IMR-90 (cell line): ENCODE data around the gene ABL2. TPM values are rescaled to one million over a fixed set of nuclear protein-coding genes. Genes with fewer than 3 reads are reported as not detected.
A peak's percentile ranks its signal among the peaks of the same experiment; 100 is the strongest.

Source experiments
- ATAC-seq: fragments of 200-7000 bp; cut with Tn5 transposase; 2 replicates; pipeline ENCODE4 v1.9.1; 2020; ENCODE audit warnings: low read depth, mild to moderate bottlenecking, moderate library complexity
- BruUV-seq: library from RNA; stranded (reverse); fragments of 400-500 nt; replicated peaks from 2 replicates; lab custom pipeline; 2021; lab: Mats Ljungman, UMichigan
- CTCF ChIA-PET: fragments of 300-600 bp; formaldehyde crosslinking; extraction: SDS; loops from one replicate; lab custom pipeline; 2021; ENCODE audit warnings: antibody characterized with exemption; lab: Yijun Ruan, JAX
- POLR2A ChIA-PET: fragments of 300-600 bp; sonication (Branson Sonifier 250); formaldehyde crosslinking; loops from one replicate; lab custom pipeline; 2022; ENCODE audit warnings: antibody characterized with exemption; ENCODE audit not compliant: unreplicated experiment; lab: Charles Lee
- DNase-seq: peaks from one replicate; pipeline ENCODE4 v3.0.0; 2013
- H2AFZ ChIP-seq: replicated peaks from 2 replicates; pipeline ENCODE3; 2013; ENCODE audit warnings: low read length, mild to moderate bottlenecking; ENCODE audit not compliant: poor library complexity
- H2AK5ac ChIP-seq: 2 replicates; pipeline ENCODE4 v1.6.1; 2013; ENCODE audit warnings: low read depth, low read length, inconsistent platforms
- H2AK9ac ChIP-seq: replicated peaks from 2 replicates; pipeline ENCODE3; 2013; ENCODE audit warnings: mild to moderate bottlenecking, low read depth, low read length, moderate library complexity; ENCODE audit not compliant: poor library complexity
- H2BK120ac ChIP-seq: 2 replicates; pipeline ENCODE4 v1.6.1; 2013; ENCODE audit warnings: low read depth, low read length, inconsistent platforms
- H2BK15ac ChIP-seq: 3 replicates; pipeline ENCODE4 v1.6.1; 2013; ENCODE audit warnings: low read depth, low read length, inconsistent platforms
- H2BK20ac ChIP-seq: 2 replicates; pipeline ENCODE4 v1.6.1; 2013; ENCODE audit warnings: low read depth, mild to moderate bottlenecking, inconsistent platforms, low read length, moderate library complexity
- H2BK5ac ChIP-seq: 2 replicates; pipeline ENCODE4 v1.6.1; 2013; ENCODE audit warnings: mild to moderate bottlenecking, low read depth, low read length, inconsistent platforms; ENCODE audit not compliant: poor library complexity, severe bottlenecking
- H3K14ac ChIP-seq: replicated peaks from 2 replicates; pipeline ENCODE4 v1.6.1; 2013; ENCODE audit warnings: low read depth, low read length, inconsistent platforms
- H3K18ac ChIP-seq: 2 replicates; pipeline ENCODE4 v1.6.1; 2013; ENCODE audit warnings: low read depth, low read length, control low read depth
- H3K23ac ChIP-seq: 2 replicates; pipeline ENCODE4 v1.6.1; 2013; ENCODE audit warnings: low read depth, low read length, inconsistent platforms
- H3K27ac ChIP-seq: 2 replicates; pipeline ENCODE4 v1.5.1; 2013; ENCODE audit warnings: mild to moderate bottlenecking, control low read depth, low read length; ENCODE audit not compliant: insufficient read depth
- H3K27me3 ChIP-seq: 2 replicates; pipeline ENCODE4 v1.6.1; 2013; ENCODE audit warnings: low read length; ENCODE audit not compliant: control insufficient read depth, insufficient read depth
- H3K36me3 ChIP-seq: 2 replicates; pipeline ENCODE4 v1.6.1; 2013; ENCODE audit warnings: low read length, mixed read lengths; ENCODE audit not compliant: control insufficient read depth, insufficient read depth
- H3K4ac ChIP-seq: 2 replicates; pipeline ENCODE4 v1.6.1; 2013; ENCODE audit warnings: low read depth, low read length, inconsistent platforms
- H3K4me1 ChIP-seq: 2 replicates; pipeline ENCODE4 v1.6.1; 2013; ENCODE audit warnings: low read length, mixed read lengths; ENCODE audit not compliant: control insufficient read depth, insufficient read depth
- H3K4me2 ChIP-seq: 2 replicates; pipeline ENCODE4 v1.6.1; 2013; ENCODE audit warnings: low read depth, mild to moderate bottlenecking, control low read depth, low read length, moderate library complexity
- H3K4me3 ChIP-seq: 2 replicates; pipeline ENCODE4 v1.5.1; 2013; ENCODE audit warnings: low read depth, mild to moderate bottlenecking, control low read depth, low read length, moderate library complexity; ENCODE audit not compliant: insufficient read depth
- H3K56ac ChIP-seq: 2 replicates; pipeline ENCODE4 v1.6.1; 2013; ENCODE audit warnings: low read length, inconsistent platforms; ENCODE audit not compliant: insufficient read depth; ENCODE audit errors: extremely low read depth
- H3K79me1 ChIP-seq, 2 experiments: 2 replicates each; pipeline ENCODE4 v1.6.1; 2013; ENCODE audit warnings: low read length in 2 of 2, inconsistent platforms in 1 of 2, low read depth in 1 of 2
- H3K9ac ChIP-seq: 2 replicates; pipeline ENCODE4 v1.6.1; 2013; ENCODE audit warnings: low read depth, low read length, control low read depth
- H3K9me1 ChIP-seq: 2 replicates; pipeline ENCODE4 v1.6.1; 2013; ENCODE audit warnings: low read length, inconsistent platforms; ENCODE audit not compliant: insufficient read depth
- H3K9me3 ChIP-seq: 2 replicates; pipeline ENCODE4 v1.6.1; 2013; ENCODE audit warnings: low read length; ENCODE audit not compliant: control insufficient read depth, insufficient read depth
- H4K20me1 ChIP-seq: 2 replicates; pipeline ENCODE4 v1.6.1; 2013; ENCODE audit warnings: low read length, inconsistent platforms; ENCODE audit not compliant: insufficient read depth
- H4K5ac ChIP-seq: 2 replicates; pipeline ENCODE4 v1.6.1; 2013; ENCODE audit warnings: mild to moderate bottlenecking, low read depth, low read length, control low read depth
- H4K8ac ChIP-seq, 2 experiments: 2 replicates each; pipeline ENCODE4 v1.6.1; 2013; ENCODE audit warnings: low read depth in 2 of 2, low read length in 2 of 2, control low read depth in 1 of 2, inconsistent platforms in 1 of 2
- H4K91ac ChIP-seq: 2 replicates; pipeline ENCODE4 v1.6.1; 2013; ENCODE audit warnings: low read depth, low read length, inconsistent platforms; ENCODE audit not compliant: insufficient read depth
- CHD1 ChIP-seq: IDR thresholded peaks from 2 replicates; pipeline ENCODE4 v1.6.1; 2012; ENCODE audit warnings: low read depth, low read length, improper control_type of control experiment
- FOS ChIP-seq: fragments of 150-350 bp; IDR thresholded peaks from 2 replicates; pipeline ENCODE4 v1.6.1; 2016; ENCODE audit warnings: low read depth, low read length
- MAZ ChIP-seq: IDR thresholded peaks from 2 replicates; pipeline ENCODE4 v1.6.1; 2012; ENCODE audit warnings: low read depth, mild to moderate bottlenecking, low read length, improper control_type of control experiment, moderate library complexity, borderline replicate concordance
- MXI1 ChIP-seq: IDR thresholded peaks from 2 replicates; pipeline ENCODE4 v1.6.1; 2012; ENCODE audit warnings: low read depth, mild to moderate bottlenecking, low read length, moderate library complexity, borderline replicate concordance
- RCOR1 ChIP-seq: IDR thresholded peaks from 2 replicates; pipeline ENCODE4 v1.6.1; 2012; ENCODE audit warnings: mild to moderate bottlenecking, low read length, improper control_type of control experiment; ENCODE audit not compliant: insufficient replicate concordance
- RFX5 ChIP-seq: IDR thresholded peaks from 2 replicates; pipeline ENCODE4 v1.8.0; 2012; ENCODE audit warnings: low read depth, mild to moderate bottlenecking, low read length, moderate library complexity
- SMC3 ChIP-seq: fragments of 150-350 bp; IDR thresholded peaks from 2 replicates; pipeline ENCODE4 v1.6.1; 2016; ENCODE audit warnings: low read depth, mild to moderate bottlenecking, antibody characterized with exemption, low read length, moderate library complexity
- WGBS, 2 experiments: methylation state at CpG; one replicate each; pipeline versions ENCODE4 v1.1.5 to v1.1.7; 2013; ENCODE audit warnings: missing lambda C conversion rate in 2 of 2; ENCODE audit not compliant: insufficient read length in 1 of 2; ENCODE audit errors: extremely low coverage in 2 of 2; 5-methylcytosine and 5-hydroxymethylcytosine counted together
- dilution Hi-C: fragments of 300-500 bp; cut with HindIII; formaldehyde crosslinking; loops from one replicate; pipeline ENCODE4 v1.14.3; 2018; ENCODE audit warnings: low sequenced_read_pairs; ENCODE audit not compliant: unreplicated experiment
- in situ Hi-C: fragments of 300-500 bp; cut with MboI; formaldehyde crosslinking; loops from 3 replicates; pipeline ENCODE4 v1.14.3; 2019; ENCODE audit warnings: low sequenced_read_pairs, inconsistent platforms, mixed read lengths
- intact Hi-C: fragments of 100-400 bp; cut with micrococcal nuclease; formaldehyde crosslinking; loops from 2 replicates; pipeline ENCODE4 v1.10.0; 2022
- polyA plus RNA-seq, 3 experiments: library from polyadenylated mRNA; depleted of rRNA; stranded (reverse); fragments of >200 nt; gene quantifications; 2 replicates each; pipeline ENCODE4 v1.2.3, GENCODE V29; 2012; ENCODE audit warnings: low replicate concordance in 1 of 3
- total RNA-seq: library from RNA; depleted of rRNA; stranded (reverse); fragments of >200 nt; gene quantifications from 2 replicates; pipeline ENCODE4 v1.2.3, GENCODE V29; 2012
- TF ChIP-seq, protein P1 (sequence below): fragments of 150-350 bp; IDR thresholded peaks from 2 replicates; pipeline ENCODE4 v1.6.1; 2016; ENCODE audit warnings: low read depth, mild to moderate bottlenecking, low read length, moderate library complexity, borderline replicate concordance

ABL2 gene
- total and polyA plus RNA-seq, 2 of the 4 experiments (the other 2 are of a cell fraction), result 9.7 to 110 TPM

DNA sequence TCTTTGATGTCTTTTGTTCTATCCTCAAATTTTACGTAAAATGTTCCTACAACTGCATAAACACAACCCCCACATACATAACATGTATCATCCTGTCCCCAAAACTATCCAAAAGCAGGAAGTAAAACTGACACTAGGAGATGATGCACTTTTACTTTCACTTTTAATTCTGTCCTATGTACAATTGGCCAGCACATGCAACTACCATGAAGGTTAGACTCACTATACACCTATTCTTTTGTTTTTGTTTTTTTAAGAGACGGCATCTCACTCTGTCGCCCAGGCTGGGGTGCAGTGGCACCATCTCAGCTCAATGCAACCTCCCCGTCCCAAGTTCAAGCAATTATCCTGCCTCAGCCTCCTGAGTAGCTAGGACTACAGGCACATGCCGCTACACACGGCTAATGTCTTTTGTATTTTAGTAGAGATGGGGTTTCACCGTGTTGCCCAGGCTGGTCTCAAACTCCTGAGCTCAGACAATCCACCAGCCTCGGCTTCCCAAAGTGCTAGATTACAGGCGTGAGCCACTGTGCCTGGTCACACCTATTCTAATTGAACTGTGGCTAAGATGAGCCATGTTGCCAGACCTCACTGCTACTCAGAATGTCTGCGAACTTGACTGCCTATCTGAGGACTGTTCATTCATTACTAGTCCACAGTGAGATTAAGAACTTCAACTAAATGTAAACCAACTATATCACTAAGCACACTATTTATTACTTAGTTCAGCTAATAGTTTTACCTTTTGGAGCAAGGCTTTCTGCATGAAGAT, 99.6 kb downstream of the ABL2 start:
- peaks cover 9% of the 10 kb centered on the region for H3K9me1 ChIP-seq
- peak overlapping the region; percentile 12 for H2BK5ac ChIP-seq
- 0 out of 2 replicates have a peak overlapping the region, but pooled peaks have one; percentile 16 for H2BK20ac ChIP-seq
- no peaks in the 10 kb centered on the region for H3K9me3 ChIP-seq
- no peak overlapping the region for H2BK15ac ChIP-seq
- TF ChIP-seq CHD1 (no peak), SMC3 (no peak), FOS (no peak), RCOR1 (no peak), MAZ (no peak), RFX5 (no peak), MXI1 (peak; percentile 25; the same call in 1 of the 2 replicates)
- TF ChIP-seq, protein P1, sequence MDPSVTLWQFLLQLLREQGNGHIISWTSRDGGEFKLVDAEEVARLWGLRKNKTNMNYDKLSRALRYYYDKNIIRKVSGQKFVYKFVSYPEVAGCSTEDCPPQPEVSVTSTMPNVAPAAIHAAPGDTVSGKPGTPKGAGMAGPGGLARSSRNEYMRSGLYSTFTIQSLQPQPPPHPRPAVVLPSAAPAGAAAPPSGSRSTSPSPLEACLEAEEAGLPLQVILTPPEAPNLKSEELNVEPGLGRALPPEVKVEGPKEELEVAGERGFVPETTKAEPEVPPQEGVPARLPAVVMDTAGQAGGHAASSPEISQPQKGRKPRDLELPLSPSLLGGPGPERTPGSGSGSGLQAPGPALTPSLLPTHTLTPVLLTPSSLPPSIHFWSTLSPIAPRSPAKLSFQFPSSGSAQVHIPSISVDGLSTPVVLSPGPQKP, result no peak
- BruUV-seq, result no TSS peak
- no peak overlapping the region for H3K56ac ChIP-seq
- no peak overlapping the region for H3K9ac ChIP-seq
- H3K4me2 ChIP-seq, result peak overlapping the region; percentile 89
- H2AFZ ChIP-seq, result no peak overlapping the region
- POLR2A ChIA-PET, result interaction anchor here (0.6 kb wide), 2 partner anchors 76 to 108 kb away, joined by 3 to 10 read pairs; no protein-coding TSS in a partner anchor
- DNase-seq (peak; percentile 47), ATAC-seq (peak; percentile 40)
- peak overlapping the region; percentile 57; the same call in 1 of the 2 replicates for H3K27ac ChIP-seq
- H3K14ac ChIP-seq, result 0 out of 2 replicates have a peak overlapping the region, but pooled peaks have one; percentile 25
- peak overlapping the region; percentile 45; the same call in 1 of the 2 replicates for H4K5ac ChIP-seq
- H4K91ac ChIP-seq, result peak overlapping the region; percentile 56; the same call in 1 of the 2 replicates
- H3K23ac ChIP-seq, result no peak overlapping the region
- H2AK9ac ChIP-seq, result no peak overlapping the region
- H3K4me1 ChIP-seq, result peaks cover 15% of the 10 kb centered on the region
- dilution Hi-C loops, result no loop called here
- H2BK120ac ChIP-seq, result peak overlapping the region; percentile 11; the same call in 1 of the 2 replicates
- peak overlapping the region; percentile 31; the same call in 1 of the 2 replicates for H2AK5ac ChIP-seq
- H3K36me3 ChIP-seq, result peaks cover 7% of the 10 kb centered on the region
- peak overlapping the region; percentile 41 for H3K4ac ChIP-seq
- H3K79me1 ChIP-seq, result peaks cover 8 to 41% of the 10 kb centered on the region in 2 experiments
- 96% methylated on average over 4 of the region's 10 CpGs; no CpG with 5 or more reads in 1 of the 2 experiments for WGBS, 2 experiments
- in situ Hi-C loops, result loop anchor here (10.0 kb wide), 1 partner anchor 165 kb away; the partner anchor contains the start of gene SOAT1
- CTCF ChIA-PET, result interaction anchor here (2.6 kb wide), 1 partner anchor 9 kb away, joined by 9 read pairs; no protein-coding TSS in a partner anchor
- H3K18ac ChIP-seq, result no peak overlapping the region; the same call in 1 of the 2 replicates
- peaks cover 10% of the 10 kb centered on the region for H4K20me1 ChIP-seq
- H3K4me3 ChIP-seq, result no peak overlapping the region
- H4K8ac ChIP-seq, result peak overlapping the region; percentile 45 to 60; a peak in 1 of 4 replicates
- H3K27me3 ChIP-seq, result no peaks in the 10 kb centered on the region
- intact Hi-C loops, result no loop called here
